CD4-positive, alpha-beta memory T cell (primary cell): Measurements from ENCODE around the gene TMIE. TPM values are rescaled to one million over a fixed set of nuclear protein-coding genes. Genes with fewer than 3 reads are reported as not detected.
"Not testable (repeated sequence)": the region's sequence is repeated elsewhere in the genome, so short reads cannot be mapped to it uniquely, and the experiment has no call there.

Experiments used
- CTCF ChIA-PET: fragments of 350-600 bp; sonication (Branson Sonifier 250); formaldehyde crosslinking; loops from one replicate; lab custom pipeline; 2021; ENCODE audit warnings: inconsistent platforms; ENCODE audit not compliant: partially characterized antibody; lab: Charles Lee
- POLR2A ChIA-PET: fragments of 350-600 bp; sonication (Branson Sonifier 250); formaldehyde crosslinking; loops from one replicate; lab custom pipeline; 2021; ENCODE audit not compliant: partially characterized antibody; lab: Charles Lee
- DNase-seq, 5 donors: peaks; one replicate each; pipeline versions ENCODE4 v3.0.0 to v3.0.0-alpha.2; 2020 to 2022; ENCODE audit warnings: mixed read lengths in 1 of 5
- H3K27ac ChIP-seq: one replicate; pipeline ENCODE4 v1.7.0; 2013; ENCODE audit warnings: low read depth, low read length
- H3K27me3 ChIP-seq: 2 replicates; pipeline ENCODE4 v1.7.0; 2013; ENCODE audit warnings: mild to moderate bottlenecking, low read length, moderate library complexity; ENCODE audit not compliant: insufficient read depth
- H3K36me3 ChIP-seq: 2 replicates; pipeline ENCODE4 v1.7.0; 2013; ENCODE audit warnings: mild to moderate bottlenecking, low read length, moderate library complexity; ENCODE audit not compliant: insufficient read depth
- H3K4me1 ChIP-seq: 2 replicates; pipeline ENCODE4 v1.7.0; 2013; ENCODE audit warnings: mild to moderate bottlenecking, low read length, moderate library complexity; ENCODE audit not compliant: insufficient read depth
- H3K4me3 ChIP-seq, 2 donors: one replicate each; pipeline ENCODE4 v1.7.0; 2013; ENCODE audit warnings: low read length in 2 of 2, mild to moderate bottlenecking in 1 of 2
- H3K9me3 ChIP-seq, 2 donors: one replicate each; pipeline ENCODE4 v1.7.0; 2013; ENCODE audit warnings: low read length in 2 of 2, control low read depth in 1 of 2; ENCODE audit not compliant: control insufficient read depth in 1 of 2
- H3K27ac Mint-ChIP-seq, 7 donors: one replicate each; pipeline ENCODE4 v1.8.0; 2020 to 2021; ENCODE audit warnings: mixed read lengths in 7 of 7, mild to moderate bottlenecking in 6 of 7, inconsistent platforms in 3 of 7, moderate library complexity in 3 of 7
- H3K27me3 Mint-ChIP-seq, 2 donors: one replicate each; pipeline ENCODE4 v1.8.0; 2020 to 2021; ENCODE audit warnings: mixed read lengths in 2 of 2
- H3K36me3 Mint-ChIP-seq, 2 donors: one replicate each; pipeline ENCODE4 v1.8.0; 2020 to 2021; ENCODE audit warnings: mixed read lengths in 2 of 2, inconsistent platforms in 1 of 2, mild to moderate bottlenecking in 1 of 2
- H3K4me1 Mint-ChIP-seq, 4 donors: one replicate each; pipeline ENCODE4 v1.8.0; 2020 to 2021; ENCODE audit warnings: mixed read lengths in 4 of 4, mild to moderate bottlenecking in 1 of 4
- H3K4me3 Mint-ChIP-seq, 8 donors: one replicate each; pipeline ENCODE4 v1.8.0; 2020 to 2021; ENCODE audit warnings: mixed read lengths in 8 of 8, mild to moderate bottlenecking in 7 of 8, moderate library complexity in 6 of 8, inconsistent platforms in 3 of 8
- H3K9me3 Mint-ChIP-seq, 8 donors: one replicate each; pipeline ENCODE4 v1.8.0; 2020 to 2021; ENCODE audit warnings: mixed read lengths in 8 of 8, mild to moderate bottlenecking in 5 of 8, inconsistent platforms in 3 of 8, moderate library complexity in 1 of 8
- intact Hi-C: fragments of 100-400 bp; cut with micrococcal nuclease; formaldehyde crosslinking; loops from one replicate; pipeline ENCODE4 v1.15.1; 2023
- polyA plus RNA-seq, 2 donors: library from polyadenylated mRNA; unstranded; fragments of 300-500 nt; fragmentation: Illumina TruSeq; gene quantifications; one replicate each; pipeline ENCODE4 v1.2.3, GENCODE V29; 2021
- total RNA-seq, 2 experiments: library from RNA; stranded (reverse); gene quantifications; one replicate each; pipeline ENCODE4 v1.2.3, GENCODE V29; 2021

Gene TMIE
- total and polyA plus RNA-seq, 4 experiments from 2014 or later, result 0.70 to 3.3 (median 2.7) TPM

- no peaks in the 10 kb centered on the region for H3K36me3 Mint-ChIP-seq
These were observed 45.5 kb downstream of the TMIE start for GRCh38 chr3:46746711-46747110.

GRCh38 chr3:46748170-46748569 lies 47.0 kb downstream of the TMIE start:
- H3K27me3 ChIP-seq, result no peaks in the 10 kb centered on the region
- no peak overlapping the region for H3K27ac Mint-ChIP-seq
- H3K9me3 Mint-ChIP-seq, result no peaks in the 10 kb centered on the region
- H3K9me3 ChIP-seq, result no peaks in the 10 kb centered on the region
- intact Hi-C loops, result no loop called here
- H3K36me3 Mint-ChIP-seq, result no peaks in the 10 kb centered on the region
- H3K27ac ChIP-seq, result no peak overlapping the region
- H3K4me1 Mint-ChIP-seq, result no peaks in the 10 kb centered on the region
- DNase-seq, result no peak
- ChIA-PET POLR2A (no interaction called here), CTCF (no interaction called here)
- peaks cover 0 to 7% of the 10 kb centered on the region in 2 donors for H3K27me3 Mint-ChIP-seq
- no peaks in the 10 kb centered on the region for H3K36me3 ChIP-seq
- H3K4me1 ChIP-seq, result no peaks in the 10 kb centered on the region
- H3K4me3 Mint-ChIP-seq, result no peak overlapping the region
- no peak overlapping the region for H3K4me3 ChIP-seq

More at GRCh38 chr3:46746711-46747110, 45.5 kb downstream of the TMIE start:
- no peak overlapping the region for H3K27ac ChIP-seq
- peaks cover 0 to 7% of the 10 kb centered on the region in 2 donors for H3K27me3 Mint-ChIP-seq
- no peaks in the 10 kb centered on the region for H3K27me3 ChIP-seq
- no peaks in the 10 kb centered on the region for H3K4me1 Mint-ChIP-seq
- H3K4me3 ChIP-seq, result no peak overlapping the region
- H3K4me1 ChIP-seq, result no peaks in the 10 kb centered on the region
- CTCF ChIA-PET, result no interaction called here
- H3K9me3 Mint-ChIP-seq, result peaks cover 0 to 2% (median 0%) of the 10 kb centered on the region in 8 donors
- H3K27ac Mint-ChIP-seq, result no peak overlapping the region
- H3K4me3 Mint-ChIP-seq, result no peak overlapping the region
- H3K9me3 ChIP-seq, result no peaks in the 10 kb centered on the region
- POLR2A ChIA-PET, result no interaction called here
- DNase-seq, result no peak
- intact Hi-C loops, result no loop called here
- H3K36me3 ChIP-seq, result no peaks in the 10 kb centered on the region

GRCh38 chr3:46749129-46749528 lies 47.9 kb downstream of the TMIE start:
- H3K4me3 ChIP-seq, result no peak overlapping the region
- no peak for DNase-seq
- POLR2A ChIA-PET, result no interaction called here
- Mint-ChIP-seq H3K36me3 (no peaks in the 10 kb centered on the region), H3K4me3 (no peak overlapping the region), H3K9me3 (no peaks in the 10 kb centered on the region), H3K27ac (peak overlapping the region in 1 of 7 donors; percentile 20), H3K4me1 (peaks cover 0 to 2% (median 0%) of the 10 kb centered on the region in 4 donors), H3K27me3 (peaks cover 0 to 6% of the 10 kb centered on the region in 2 donors)
- no peaks in the 10 kb centered on the region for H3K27me3 ChIP-seq
- intact Hi-C loops, result no loop called here
- H3K4me1 ChIP-seq, result no peaks in the 10 kb centered on the region
- H3K9me3 ChIP-seq, result no peaks in the 10 kb centered on the region
- CTCF ChIA-PET, result no interaction called here
- H3K27ac ChIP-seq, result no peak overlapping the region
- no peaks in the 10 kb centered on the region for H3K36me3 ChIP-seq

DNA sequence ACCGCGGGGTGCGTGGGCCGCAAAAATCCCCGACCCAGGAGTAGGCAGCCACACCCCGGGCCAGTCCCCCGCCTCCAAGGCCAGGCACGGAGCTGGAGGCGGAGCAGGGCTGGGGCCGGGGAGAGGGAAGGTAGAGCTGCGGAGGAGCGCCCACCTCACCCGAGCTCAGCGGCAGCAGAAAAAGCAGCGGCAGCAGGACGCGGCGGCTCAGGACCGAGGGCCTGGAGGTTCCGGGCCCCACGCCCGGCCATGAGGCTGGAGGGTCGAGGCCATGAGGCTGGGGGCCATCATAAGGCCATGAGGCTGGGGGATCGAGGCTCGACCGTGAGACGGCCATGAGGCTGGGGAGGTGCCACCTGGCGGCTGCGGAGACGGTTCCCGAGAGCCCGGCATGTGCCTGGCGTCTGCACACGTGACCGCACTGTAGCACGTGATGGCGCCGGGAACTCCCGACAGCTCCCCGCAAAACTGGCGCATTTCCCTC lies 49.4 kb downstream of the TMIE start:
- DNase-seq, result no peak
- Histone ChIP-seq H3K4me1 (no peaks in the 10 kb centered on the region), H3K27ac (no peak overlapping the region), H3K36me3 (no peaks in the 10 kb centered on the region), H3K27me3 (no peaks in the 10 kb centered on the region), H3K4me3 (no peak overlapping the region), H3K9me3 (no peaks in the 10 kb centered on the region)
- Mint-ChIP-seq H3K36me3 (no peaks in the 10 kb centered on the region), H3K9me3 (no peaks in the 10 kb centered on the region), H3K27me3 (peaks cover 0 to 4% of the 10 kb centered on the region in 2 donors), H3K4me1 (peaks cover 0 to 2% (median 0%) of the 10 kb centered on the region in 4 donors), H3K27ac (no peak overlapping the region), H3K4me3 (no peak overlapping the region)
- ChIA-PET CTCF (no interaction called here), POLR2A (no interaction called here)
- intact Hi-C loops, result no loop called here

GRCh38 chr3:46753127-46753526 lies 51.9 kb downstream of the TMIE start:
- DNase-seq, result not testable (repeated sequence)

GRCh38 chr3:46755646-46756045 lies 54.5 kb downstream of the TMIE start:
- H3K4me3 Mint-ChIP-seq, result no peak overlapping the region
- intact Hi-C loops, result no loop called here
- no peak for DNase-seq
- no peak overlapping the region for H3K4me3 ChIP-seq
- CTCF ChIA-PET, result no interaction called here
- H3K36me3 ChIP-seq, result no peaks in the 10 kb centered on the region
- peaks cover 0 to 2% (median 0%) of the 10 kb centered on the region in 8 donors for H3K9me3 Mint-ChIP-seq
- H3K27me3 ChIP-seq, result no peaks in the 10 kb centered on the region
- H3K36me3 Mint-ChIP-seq, result no peaks in the 10 kb centered on the region
- H3K4me1 ChIP-seq, result no peaks in the 10 kb centered on the region
- no peak overlapping the region for H3K27ac Mint-ChIP-seq
- peaks cover under 1% of the 10 kb centered on the region in 2 donors for H3K27me3 Mint-ChIP-seq
- H3K9me3 ChIP-seq, result no peaks in the 10 kb centered on the region
- no peak overlapping the region for H3K27ac ChIP-seq
- POLR2A ChIA-PET, result no interaction called here
- peaks cover 0 to 2% (median 0%) of the 10 kb centered on the region in 4 donors for H3K4me1 Mint-ChIP-seq

More at GRCh38 chr3:46753127-46753526, 51.9 kb downstream of the TMIE start:
- POLR2A ChIA-PET, H3K4me3 Mint-ChIP-seq, intact Hi-C loops, H3K27me3 ChIP-seq, H3K36me3 Mint-ChIP-seq, H3K4me1 Mint-ChIP-seq, H3K27me3 Mint-ChIP-seq, H3K9me3 Mint-ChIP-seq, CTCF ChIA-PET, H3K9me3 ChIP-seq, H3K4me3 ChIP-seq, H3K36me3 ChIP-seq, H3K27ac ChIP-seq, H3K4me1 ChIP-seq: not testable (repeated sequence)
- peak overlapping the region in 2 of 7 donors; percentile 25 to 36 for H3K27ac Mint-ChIP-seq

DNA sequence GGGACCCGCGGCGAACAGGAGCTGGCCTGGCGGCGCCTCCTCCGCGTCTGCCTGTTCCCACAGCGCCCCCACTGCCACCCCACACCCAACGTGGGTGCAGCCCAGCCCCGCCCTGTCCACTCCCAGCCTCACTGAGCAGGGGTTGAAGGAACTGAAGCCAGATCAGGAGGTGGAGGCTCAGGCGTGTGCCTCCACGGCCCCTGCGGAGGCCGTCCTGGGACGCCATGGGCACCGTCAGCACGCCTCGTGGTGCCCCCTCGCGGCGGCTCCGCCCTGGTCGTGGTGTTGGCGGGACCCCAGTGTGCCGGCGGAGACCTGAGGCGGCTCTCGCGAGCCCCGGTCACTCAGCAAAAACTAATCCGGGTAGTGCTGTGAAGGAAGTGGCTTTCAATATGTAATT lies 55.5 kb downstream of the TMIE start:
- no peaks in the 10 kb centered on the region for H3K36me3 ChIP-seq
- no peak overlapping the region for H3K27ac Mint-ChIP-seq
- no peaks in the 10 kb centered on the region for H3K36me3 Mint-ChIP-seq
- H3K4me1 Mint-ChIP-seq, result peaks cover 0 to 2% (median 0%) of the 10 kb centered on the region in 4 donors
- H3K4me1 ChIP-seq, result no peaks in the 10 kb centered on the region
- H3K27ac ChIP-seq, result no peak overlapping the region
- no peak for DNase-seq
- H3K4me3 ChIP-seq, result no peak overlapping the region
- CTCF ChIA-PET, result no interaction called here
- no peaks in the 10 kb centered on the region for H3K9me3 ChIP-seq
- POLR2A ChIA-PET, result no interaction called here
- H3K27me3 Mint-ChIP-seq, result peaks cover 1% of the 10 kb centered on the region in 2 donors
- no peak overlapping the region for H3K4me3 Mint-ChIP-seq
- peaks cover 0 to 6% (median 2%) of the 10 kb centered on the region in 8 donors for H3K9me3 Mint-ChIP-seq
- intact Hi-C loops, result no loop called here
- H3K27me3 ChIP-seq, result no peaks in the 10 kb centered on the region
